Keratinocyte (primary cell): ENCODE measurements around the gene NSG2.

Source experiments
- EZH2 ChIP-seq: IDR thresholded peaks from one replicate; pipeline ENCODE4 v1.6.1; 2012; ENCODE audit warnings: inconsistent platforms, mild to moderate bottlenecking, low read length, moderate library complexity
- TF ChIP-seq, protein P1 (sequence below), 3 experiments: IDR thresholded peaks in 1 of 3; conservative IDR thresholded peaks in 1 of 3; optimal IDR thresholded peaks in 1 of 3; 2 replicates in 2 of 3; 3 replicates in 1 of 3; pipeline versions ENCODE3 to v1.5.1; 2011; ENCODE audit warnings: low read length in 3 of 3, mild to moderate bottlenecking in 3 of 3, moderate library complexity in 2 of 3, control low read depth in 1 of 3, inconsistent platforms in 1 of 3; ENCODE audit not compliant: insufficient read depth in 2 of 3; ENCODE audit errors: extremely low read depth in 1 of 3

GRCh38 chr5:174119468-174119881 is 74.0 kb downstream of the NSG2 start:
- TF ChIP-seq, protein P1, sequence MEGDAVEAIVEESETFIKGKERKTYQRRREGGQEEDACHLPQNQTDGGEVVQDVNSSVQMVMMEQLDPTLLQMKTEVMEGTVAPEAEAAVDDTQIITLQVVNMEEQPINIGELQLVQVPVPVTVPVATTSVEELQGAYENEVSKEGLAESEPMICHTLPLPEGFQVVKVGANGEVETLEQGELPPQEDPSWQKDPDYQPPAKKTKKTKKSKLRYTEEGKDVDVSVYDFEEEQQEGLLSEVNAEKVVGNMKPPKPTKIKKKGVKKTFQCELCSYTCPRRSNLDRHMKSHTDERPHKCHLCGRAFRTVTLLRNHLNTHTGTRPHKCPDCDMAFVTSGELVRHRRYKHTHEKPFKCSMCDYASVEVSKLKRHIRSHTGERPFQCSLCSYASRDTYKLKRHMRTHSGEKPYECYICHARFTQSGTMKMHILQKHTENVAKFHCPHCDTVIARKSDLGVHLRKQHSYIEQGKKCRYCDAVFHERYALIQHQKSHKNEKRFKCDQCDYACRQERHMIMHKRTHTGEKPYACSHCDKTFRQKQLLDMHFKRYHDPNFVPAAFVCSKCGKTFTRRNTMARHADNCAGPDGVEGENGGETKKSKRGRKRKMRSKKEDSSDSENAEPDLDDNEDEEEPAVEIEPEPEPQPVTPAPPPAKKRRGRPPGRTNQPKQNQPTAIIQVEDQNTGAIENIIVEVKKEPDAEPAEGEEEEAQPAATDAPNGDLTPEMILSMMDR (optimal IDR thresholded peaks at IDR 0.05 in 1 of 3, IDR thresholded peaks at IDR 0.05 in 1 of 3, conservative IDR thresholded peaks at IDR 0.05 in 1 of 3; ENCODE audit: extremely low read depth in 1 of 3, insufficient read depth in 2 of 3, low read length in 3 of 3), result no peak
- no peak for TF ChIP-seq EZH2
